Thyroid gland (tissue), 4 donors: ENCODE measurements around the gene HDDC3.
"Not testable (repeated sequence)": the region's sequence is repeated elsewhere in the genome, so short reads cannot be mapped to it uniquely, and the experiment has no call there.

ENCODE experiments used
- CTCF ChIP-seq, 6 experiments: fragments of 200-600 bp in 3 of 6; fragments of 450-650 bp in 3 of 6; sonication (generic) in 3 of 6; IDR thresholded peaks; one replicate each; pipeline ENCODE4 v1.5.1; 2016 to 2019; ENCODE audit warnings: antibody characterized with exemption in 6 of 6, mild to moderate bottlenecking in 2 of 6, inconsistent platforms in 1 of 6, moderate library complexity in 1 of 6
- POLR2A ChIP-seq, 2 donors: fragments of 450-650 bp; IDR thresholded peaks; one replicate each; pipeline ENCODE4 v1.6.1; 2017; ENCODE audit warnings: antibody characterized with exemption in 2 of 2, mild to moderate bottlenecking in 2 of 2, moderate library complexity in 1 of 2

- TF ChIP-seq POLR2A, CTCF (IDR thresholded peaks at IDR 0.05): not testable (repeated sequence)
These were observed 22.9 kb downstream of the HDDC3 start for GRCh38 chr15:90909449-90909848.
